ENCODE measurements around the gene ANKRD2.
"Not testable (repeated sequence)": the region's sequence is repeated elsewhere in the genome, so short reads cannot be mapped to it uniquely, and the experiment has no call there.

The ANKRD2 gene

GRCh38 chr10:97574374-97575126, 2.0 kb downstream of the ANKRD2 start:
- DNase-seq, result no peak

- DNase-seq, result no peak
These were observed 2.6 kb downstream of the ANKRD2 start for GRCh38 chr10:97575127-97575668.

- DNase-seq, result not testable (repeated sequence)
These were observed 3.9 kb downstream of the ANKRD2 start for GRCh38 chr10:97576487-97576886.

- DNase-seq, result no peak
These were observed 5.1 kb downstream of the ANKRD2 start for GRCh38 chr10:97577701-97578100.

GRCh38 chr10:97578171-97578844, 5.7 kb downstream of the ANKRD2 start:
- no peak for DNase-seq

GRCh38 chr10:97580421-97581367, 8.1 kb downstream of the ANKRD2 start:
- DNase-seq, result no peak

GRCh38 chr10:97582169-97582568, 9.6 kb downstream of the ANKRD2 start:
- no peak for DNase-seq

GRCh38 chr10:97583476-97583875, 10.9 kb downstream of the ANKRD2 start:
- no peak for DNase-seq

- DNase-seq, result no peak
These were observed 11.7 kb downstream of the ANKRD2 start, which contains the start of gene HOGA1 for GRCh38 chr10:97584060-97584797. TSS of gene HOGA1 (plus strand) at chr10:97584389. CDS start at chr10:97584704, 315 bp downstream.

- no peak for DNase-seq
These were observed 12.3 kb downstream of the ANKRD2 start for GRCh38 chr10:97584798-97585438.

- DNase-seq, result no peak
These were observed 12.8 kb downstream of the ANKRD2 start for GRCh38 chr10:97585439-97585811.

GRCh38 chr10:97587183-97587582, 14.6 kb downstream of the ANKRD2 start:
- no peak for DNase-seq

- no peak for DNase-seq
These were observed 16.9 kb downstream of the ANKRD2 start, which contains the start of gene C10orf62 for GRCh38 chr10:97589479-97589878. TSS of gene C10orf62 (plus strand) at chr10:97589721. CDS start at chr10:97589898, 177 bp downstream.

GRCh38 chr10:97590082-97590747, 17.6 kb downstream of the ANKRD2 start:
- no peak for DNase-seq

- DNase-seq, result no peak
These were observed 18.3 kb downstream of the ANKRD2 start for GRCh38 chr10:97590748-97591495.

GRCh38 chr10:97593421-97593820, 20.8 kb downstream of the ANKRD2 start:
- no peak for DNase-seq

- DNase-seq, result no peak
These were observed 23.8 kb downstream of the ANKRD2 start for GRCh38 chr10:97596101-97597082.

GRCh38 chr10:97597778-97598177, 25.2 kb downstream of the ANKRD2 start:
- DNase-seq, result no peak

All from activated naive CD4-positive, alpha-beta T cell (primary cell).